ENCODE results near the gene ANKRD23.

DNA sequence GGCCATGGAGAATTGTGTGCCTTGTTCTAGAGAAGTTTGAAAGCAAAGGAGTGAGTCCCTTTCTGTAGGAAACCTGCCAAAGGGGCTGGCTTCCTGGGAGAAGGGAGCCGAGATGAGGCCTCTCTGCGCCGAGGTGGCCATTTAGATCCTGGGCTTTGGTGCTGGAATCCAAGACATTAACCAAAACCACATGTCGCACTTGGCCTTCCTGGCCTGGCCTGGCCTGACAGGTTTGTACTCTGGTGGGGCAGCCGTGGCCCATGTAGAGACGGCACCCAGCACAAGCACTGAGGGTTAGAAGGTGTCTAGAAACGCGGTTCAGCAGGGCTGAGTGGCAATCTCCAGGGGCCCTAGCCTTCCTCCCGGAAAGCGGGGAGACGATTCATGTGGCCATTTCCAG, 20.6 kb downstream of the ANKRD23 start:
- TF ChIP-seq, protein P1, sequence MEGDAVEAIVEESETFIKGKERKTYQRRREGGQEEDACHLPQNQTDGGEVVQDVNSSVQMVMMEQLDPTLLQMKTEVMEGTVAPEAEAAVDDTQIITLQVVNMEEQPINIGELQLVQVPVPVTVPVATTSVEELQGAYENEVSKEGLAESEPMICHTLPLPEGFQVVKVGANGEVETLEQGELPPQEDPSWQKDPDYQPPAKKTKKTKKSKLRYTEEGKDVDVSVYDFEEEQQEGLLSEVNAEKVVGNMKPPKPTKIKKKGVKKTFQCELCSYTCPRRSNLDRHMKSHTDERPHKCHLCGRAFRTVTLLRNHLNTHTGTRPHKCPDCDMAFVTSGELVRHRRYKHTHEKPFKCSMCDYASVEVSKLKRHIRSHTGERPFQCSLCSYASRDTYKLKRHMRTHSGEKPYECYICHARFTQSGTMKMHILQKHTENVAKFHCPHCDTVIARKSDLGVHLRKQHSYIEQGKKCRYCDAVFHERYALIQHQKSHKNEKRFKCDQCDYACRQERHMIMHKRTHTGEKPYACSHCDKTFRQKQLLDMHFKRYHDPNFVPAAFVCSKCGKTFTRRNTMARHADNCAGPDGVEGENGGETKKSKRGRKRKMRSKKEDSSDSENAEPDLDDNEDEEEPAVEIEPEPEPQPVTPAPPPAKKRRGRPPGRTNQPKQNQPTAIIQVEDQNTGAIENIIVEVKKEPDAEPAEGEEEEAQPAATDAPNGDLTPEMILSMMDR (conservative IDR thresholded peaks at IDR 0.05; ENCODE audit: low read length) = no peak
- TF ChIP-seq EZH2phosphoT487 (IDR thresholded peaks at IDR 0.05; ENCODE audit: borderline replicate concordance, low read depth, low read length) = no peak

Data from OCI-LY7 (cell line).